ENCODE measurements around the gene CCDC178. TPM values are rescaled to one million over a fixed set of nuclear protein-coding genes. Genes with fewer than 3 reads are reported as not detected.

Gene CCDC178
- total RNA-seq, 3 donors from 2014 or later = not detected

- Histone ChIP-seq H3K9me3 (no peaks in the 10 kb centered on the region), H3K4me3 (no peak overlapping the region), H3K36me3 (ENCODE audit: low read depth) (no peaks in the 10 kb centered on the region), H3K4me1 (ENCODE audit: low read depth) (no peaks in the 10 kb centered on the region)
- DNase-seq (no peak), ATAC-seq (no peak)
- intact Hi-C loops (cut with DNase I, micrococcal nuclease) = no loop called here
- TF ChIP-seq, protein P1, sequence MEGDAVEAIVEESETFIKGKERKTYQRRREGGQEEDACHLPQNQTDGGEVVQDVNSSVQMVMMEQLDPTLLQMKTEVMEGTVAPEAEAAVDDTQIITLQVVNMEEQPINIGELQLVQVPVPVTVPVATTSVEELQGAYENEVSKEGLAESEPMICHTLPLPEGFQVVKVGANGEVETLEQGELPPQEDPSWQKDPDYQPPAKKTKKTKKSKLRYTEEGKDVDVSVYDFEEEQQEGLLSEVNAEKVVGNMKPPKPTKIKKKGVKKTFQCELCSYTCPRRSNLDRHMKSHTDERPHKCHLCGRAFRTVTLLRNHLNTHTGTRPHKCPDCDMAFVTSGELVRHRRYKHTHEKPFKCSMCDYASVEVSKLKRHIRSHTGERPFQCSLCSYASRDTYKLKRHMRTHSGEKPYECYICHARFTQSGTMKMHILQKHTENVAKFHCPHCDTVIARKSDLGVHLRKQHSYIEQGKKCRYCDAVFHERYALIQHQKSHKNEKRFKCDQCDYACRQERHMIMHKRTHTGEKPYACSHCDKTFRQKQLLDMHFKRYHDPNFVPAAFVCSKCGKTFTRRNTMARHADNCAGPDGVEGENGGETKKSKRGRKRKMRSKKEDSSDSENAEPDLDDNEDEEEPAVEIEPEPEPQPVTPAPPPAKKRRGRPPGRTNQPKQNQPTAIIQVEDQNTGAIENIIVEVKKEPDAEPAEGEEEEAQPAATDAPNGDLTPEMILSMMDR (IDR thresholded peaks at IDR 0.05) = no peak
These were observed 533.8 kb downstream of the CCDC178 start for GRCh38 chr18:32906506-32907310.

DNA sequence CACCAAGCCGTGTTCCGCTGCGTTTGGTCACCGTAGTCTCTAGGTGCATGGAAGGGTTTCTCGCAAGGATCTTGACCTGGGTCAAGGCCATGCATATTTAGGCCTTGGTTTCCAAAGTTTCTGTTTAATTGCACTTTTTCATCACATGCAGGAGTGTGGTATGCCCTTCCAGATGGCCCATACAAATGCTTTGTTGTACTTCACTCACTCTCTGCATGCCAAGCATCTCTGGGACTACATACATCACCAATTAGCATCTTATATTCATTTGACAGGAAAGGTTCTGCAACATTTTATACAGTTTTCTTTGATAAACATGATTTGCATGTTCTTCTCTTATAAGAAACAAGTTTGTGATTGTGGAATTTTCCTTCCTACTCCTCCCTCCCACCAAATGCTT lies 534.9 kb downstream of the CCDC178 start:
- H3K4me1 ChIP-seq (ENCODE audit: low read depth) = no peaks in the 10 kb centered on the region
- H3K36me3 ChIP-seq (ENCODE audit: low read depth) = no peaks in the 10 kb centered on the region
- no peaks in the 10 kb centered on the region for H3K9me3 ChIP-seq
- no peak overlapping the region for H3K4me3 ChIP-seq
- ATAC-seq (no peak), DNase-seq (no peak)
- intact Hi-C loops (cut with DNase I, micrococcal nuclease) = no loop called here
- TF ChIP-seq, protein P1 (IDR thresholded peaks at IDR 0.05) = no peak

- DNase-seq (no peak), ATAC-seq (no peak)
- H3K9me3 ChIP-seq = no peaks in the 10 kb centered on the region
- intact Hi-C loops (cut with DNase I, micrococcal nuclease) = no loop called here
- no peak overlapping the region for H3K4me3 ChIP-seq
- no peaks in the 10 kb centered on the region for H3K36me3 ChIP-seq (ENCODE audit: low read depth)
- TF ChIP-seq, protein P1 (IDR thresholded peaks at IDR 0.05) = no peak
- H3K4me1 ChIP-seq (ENCODE audit: low read depth) = no peaks in the 10 kb centered on the region
These were observed 537.8 kb downstream of the CCDC178 start for GRCh38 chr18:32902568-32903330.

GRCh38 chr18:32899819-32900218 lies 540.7 kb downstream of the CCDC178 start:
- H3K4me3 ChIP-seq = no peak overlapping the region
- TF ChIP-seq, protein P1 (IDR thresholded peaks at IDR 0.05) = no peak
- ATAC-seq (no peak), DNase-seq (no peak)
- no peaks in the 10 kb centered on the region for H3K4me1 ChIP-seq (ENCODE audit: low read depth)
- H3K9me3 ChIP-seq = peaks cover 8% of the 10 kb centered on the region
- no peaks in the 10 kb centered on the region for H3K36me3 ChIP-seq (ENCODE audit: low read depth)
- intact Hi-C loops (cut with DNase I, micrococcal nuclease) = no loop called here

DNA sequence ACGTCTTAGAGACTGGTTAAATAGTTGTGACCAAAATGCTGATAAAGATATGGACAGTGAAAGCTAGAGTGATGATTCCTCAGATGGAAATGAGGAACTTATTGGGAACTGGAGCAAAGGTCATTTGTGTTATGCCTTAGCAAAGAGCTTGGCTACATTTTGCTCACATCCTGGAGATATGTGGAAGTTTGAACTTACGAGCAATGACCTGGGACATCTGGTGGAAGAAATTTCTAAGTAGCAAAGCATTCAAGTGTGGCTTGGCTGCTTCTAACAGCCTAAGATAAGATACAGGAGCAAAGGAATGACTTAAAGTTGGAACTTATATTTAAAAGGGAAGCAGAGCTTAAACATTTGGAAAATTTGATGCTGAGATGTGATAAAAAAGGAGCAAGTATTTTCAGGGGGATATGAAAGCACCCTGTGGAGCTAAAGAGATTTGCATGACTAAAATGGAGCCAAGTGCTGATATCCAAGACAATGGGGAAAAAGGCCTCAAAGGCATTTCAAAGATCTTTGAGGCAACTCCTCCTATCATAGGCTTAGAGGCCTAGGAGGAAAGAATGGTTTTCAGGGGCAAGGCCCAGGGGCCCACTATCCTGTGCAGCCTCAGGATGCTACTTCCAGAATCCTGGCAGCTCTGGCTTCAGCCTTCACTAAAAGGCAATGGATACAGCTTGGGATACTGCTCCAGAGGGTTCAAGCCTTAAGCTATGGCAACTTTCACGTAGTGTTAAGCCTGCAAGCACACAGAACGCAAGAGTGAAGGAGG lies 543.6 kb downstream of the CCDC178 start:
- ATAC-seq (no peak), DNase-seq (no peak)
- TF ChIP-seq, protein P1 (IDR thresholded peaks at IDR 0.05) = no peak
- peaks cover 8% of the 10 kb centered on the region for H3K9me3 ChIP-seq
- H3K36me3 ChIP-seq (ENCODE audit: low read depth) = no peaks in the 10 kb centered on the region
- no peaks in the 10 kb centered on the region for H3K4me1 ChIP-seq (ENCODE audit: low read depth)
- no peak overlapping the region for H3K4me3 ChIP-seq
- intact Hi-C loops (cut with DNase I, micrococcal nuclease) = no loop called here
